ENCODE data around the gene SH3TC1.

SH3TC1 gene

DNA sequence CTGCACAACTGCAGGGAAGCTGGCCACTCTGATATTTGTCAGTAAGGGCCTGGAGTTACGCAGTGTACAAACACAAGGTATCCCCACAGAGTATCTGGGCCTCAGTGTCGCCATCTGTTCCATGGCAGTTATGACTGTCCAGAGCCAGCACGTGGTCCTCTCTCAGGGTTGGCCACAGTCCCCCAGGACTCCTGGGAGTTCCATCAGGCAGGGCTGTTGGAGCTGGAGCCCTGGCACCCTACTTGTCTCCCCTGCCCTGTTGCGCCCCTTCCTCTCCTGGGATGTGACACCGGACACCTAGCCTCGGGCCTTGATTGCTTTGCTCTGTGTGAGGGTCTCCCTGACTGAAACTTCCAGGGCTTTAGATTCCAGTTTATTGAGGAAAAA lies 78.9 kb downstream of the SH3TC1 start:
- DNase-seq (ENCODE audit: low read depth) = no peak
- no peak overlapping the region for H3K4me3 ChIP-seq (ENCODE audit: low read length)
- TF ChIP-seq, protein P1, sequence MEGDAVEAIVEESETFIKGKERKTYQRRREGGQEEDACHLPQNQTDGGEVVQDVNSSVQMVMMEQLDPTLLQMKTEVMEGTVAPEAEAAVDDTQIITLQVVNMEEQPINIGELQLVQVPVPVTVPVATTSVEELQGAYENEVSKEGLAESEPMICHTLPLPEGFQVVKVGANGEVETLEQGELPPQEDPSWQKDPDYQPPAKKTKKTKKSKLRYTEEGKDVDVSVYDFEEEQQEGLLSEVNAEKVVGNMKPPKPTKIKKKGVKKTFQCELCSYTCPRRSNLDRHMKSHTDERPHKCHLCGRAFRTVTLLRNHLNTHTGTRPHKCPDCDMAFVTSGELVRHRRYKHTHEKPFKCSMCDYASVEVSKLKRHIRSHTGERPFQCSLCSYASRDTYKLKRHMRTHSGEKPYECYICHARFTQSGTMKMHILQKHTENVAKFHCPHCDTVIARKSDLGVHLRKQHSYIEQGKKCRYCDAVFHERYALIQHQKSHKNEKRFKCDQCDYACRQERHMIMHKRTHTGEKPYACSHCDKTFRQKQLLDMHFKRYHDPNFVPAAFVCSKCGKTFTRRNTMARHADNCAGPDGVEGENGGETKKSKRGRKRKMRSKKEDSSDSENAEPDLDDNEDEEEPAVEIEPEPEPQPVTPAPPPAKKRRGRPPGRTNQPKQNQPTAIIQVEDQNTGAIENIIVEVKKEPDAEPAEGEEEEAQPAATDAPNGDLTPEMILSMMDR (IDR thresholded peaks at IDR 0.05; ENCODE audit: insufficient read depth, low read depth, low read length, missing control alignments) = no peak

- H3K4me3 ChIP-seq (ENCODE audit: low read length) = no peak overlapping the region
- peak; percentile 46 for DNase-seq (ENCODE audit: low read depth)
- TF ChIP-seq, protein P1 (IDR thresholded peaks at IDR 0.05; ENCODE audit: insufficient read depth, low read depth, low read length, missing control alignments) = no peak
Observed at GRCh38 chr4:8278421-8279287, 79.6 kb downstream of the SH3TC1 start.

DNA sequence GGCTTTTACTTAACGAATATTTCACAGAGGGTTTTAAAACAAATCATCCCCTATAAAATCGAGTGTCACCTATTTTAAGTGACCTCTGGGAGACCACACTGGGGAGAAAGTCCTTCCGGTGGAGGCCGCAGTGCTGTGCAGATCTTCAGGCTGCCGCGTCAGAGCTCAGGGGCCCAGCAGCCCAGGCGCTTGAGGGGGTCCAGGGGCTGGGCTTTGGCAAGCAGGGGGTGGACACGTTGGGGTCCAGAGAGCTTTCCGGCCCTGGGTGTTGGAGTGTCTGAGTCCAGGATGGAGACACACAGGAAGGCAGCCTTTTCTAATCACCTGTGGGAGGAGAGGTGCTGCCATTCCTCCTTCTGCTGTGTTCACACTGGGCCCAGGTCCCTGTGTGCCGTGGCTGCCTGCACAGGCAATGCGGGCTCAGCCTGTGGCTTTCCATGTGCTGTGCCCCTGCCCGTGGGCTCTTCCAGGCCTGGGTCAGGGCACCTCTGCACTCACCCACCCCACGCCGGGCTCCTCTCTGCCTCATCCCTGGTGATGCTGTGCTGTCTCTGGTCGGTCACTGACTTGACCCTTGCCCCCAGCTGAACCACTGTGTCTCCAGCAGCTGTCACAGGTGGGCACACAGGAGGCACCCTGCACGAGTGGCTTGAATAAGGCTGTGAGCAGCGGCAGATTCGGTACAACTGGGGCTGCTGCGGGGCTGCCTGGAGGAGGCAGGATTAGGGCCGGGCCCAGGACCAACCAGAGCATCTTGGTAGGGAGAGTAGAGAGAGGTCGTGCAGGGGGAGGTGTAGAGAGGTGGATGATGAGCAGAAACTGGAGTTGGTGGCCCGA lies 80.4 kb downstream of the SH3TC1 start:
- no peak for DNase-seq (ENCODE audit: low read depth)
- TF ChIP-seq, protein P1 (IDR thresholded peaks at IDR 0.05; ENCODE audit: insufficient read depth, low read depth, low read length, missing control alignments) = no peak
- no peak overlapping the region for H3K4me3 ChIP-seq (ENCODE audit: low read length)

- H3K4me3 ChIP-seq (ENCODE audit: low read length) = no peak overlapping the region
- DNase-seq (ENCODE audit: low read depth) = no peak
- TF ChIP-seq, protein P1 (IDR thresholded peaks at IDR 0.05; ENCODE audit: insufficient read depth, low read depth, low read length, missing control alignments) = no peak
Observed at GRCh38 chr4:8280158-8280875, 81.2 kb downstream of the SH3TC1 start.

DNA sequence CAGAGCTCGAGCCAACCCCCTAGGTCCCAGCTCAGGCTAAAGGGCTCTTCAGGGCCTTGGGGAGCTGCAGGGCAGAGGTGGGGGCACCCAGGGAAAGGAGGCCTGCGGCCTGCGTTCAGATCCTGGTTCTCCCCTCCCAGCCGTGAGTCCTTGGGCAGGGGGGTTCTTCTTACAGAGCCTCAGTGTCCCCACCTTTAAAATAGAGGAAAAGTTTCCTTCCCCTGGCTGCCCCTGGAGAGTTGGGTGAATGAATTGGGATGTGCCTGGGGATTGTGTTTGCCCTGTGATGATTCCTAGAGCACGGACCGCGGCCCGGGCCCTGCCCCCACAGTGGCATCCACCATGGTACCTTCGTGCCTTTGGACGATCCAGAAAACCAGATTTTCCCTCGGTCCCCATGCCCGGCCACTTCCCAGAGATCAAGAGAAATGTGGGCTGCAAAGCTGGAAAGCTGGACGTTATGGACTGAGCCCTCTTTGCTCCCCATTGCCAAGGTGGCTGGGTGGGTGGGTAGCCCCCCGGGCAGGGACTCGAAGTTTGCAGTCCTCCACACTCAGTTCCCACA lies 81.9 kb downstream of the SH3TC1 start:
- no peak for DNase-seq (ENCODE audit: low read depth)
- TF ChIP-seq, protein P1 (IDR thresholded peaks at IDR 0.05; ENCODE audit: insufficient read depth, low read depth, low read length, missing control alignments) = no peak

GRCh38 chr4:8281519-8282133 lies 82.5 kb downstream of the SH3TC1 start:
- DNase-seq (ENCODE audit: low read depth) = no peak

More for the DNA sequence above, 81.9 kb downstream of the SH3TC1 start:
- no peak overlapping the region for H3K4me3 ChIP-seq (ENCODE audit: low read length)

More at GRCh38 chr4:8281519-8282133, 82.5 kb downstream of the SH3TC1 start:
- TF ChIP-seq, protein P1 (IDR thresholded peaks at IDR 0.05; ENCODE audit: insufficient read depth, low read depth, low read length, missing control alignments) = no peak
- no peak overlapping the region for H3K4me3 ChIP-seq (ENCODE audit: low read length)

All from epithelial cell of esophagus (primary cell).